ENCODE results near the gene MYO10.
"Not testable (repeated sequence)": the region's sequence is repeated elsewhere in the genome, so short reads cannot be mapped to it uniquely, and the experiment has no call there.

MYO10 gene

GRCh38 chr5:16936150-16936988, at the start of gene MYO10:
MYO10 (minus strand) TSS chr5:16936288; CDS start chr5:16935808, 480 bp downstream.
- DNase-seq (ENCODE audit: low read depth in 2 of 2): peak; percentile 57 to 64

GRCh38 chr5:16985304-16985703, 49.2 kb upstream of the MYO10 start:
- DNase-seq (ENCODE audit: low read depth in 2 of 2): not testable (repeated sequence)

DNA sequence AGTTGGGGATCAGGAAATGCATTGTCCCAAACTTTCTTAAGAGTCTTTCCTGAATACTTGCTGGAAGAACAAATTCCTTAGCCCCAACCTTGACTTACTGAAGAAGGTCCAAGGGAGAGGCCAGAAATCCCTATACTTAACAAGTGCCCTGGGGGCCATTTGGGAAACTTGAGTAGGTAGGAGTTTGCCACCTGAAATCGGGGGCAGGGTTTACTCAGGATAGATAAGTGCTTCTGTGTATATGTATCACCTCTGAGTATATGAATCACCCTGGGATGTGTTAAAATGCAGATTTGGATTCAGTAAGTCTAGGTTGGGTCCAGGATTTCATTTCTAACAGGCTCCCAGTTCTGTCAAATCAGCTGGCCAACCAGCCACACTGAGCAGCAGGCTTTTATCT, 47.9 kb upstream of the MYO10 start:
- DNase-seq (ENCODE audit: low read depth in 2 of 2): no peak

DNA sequence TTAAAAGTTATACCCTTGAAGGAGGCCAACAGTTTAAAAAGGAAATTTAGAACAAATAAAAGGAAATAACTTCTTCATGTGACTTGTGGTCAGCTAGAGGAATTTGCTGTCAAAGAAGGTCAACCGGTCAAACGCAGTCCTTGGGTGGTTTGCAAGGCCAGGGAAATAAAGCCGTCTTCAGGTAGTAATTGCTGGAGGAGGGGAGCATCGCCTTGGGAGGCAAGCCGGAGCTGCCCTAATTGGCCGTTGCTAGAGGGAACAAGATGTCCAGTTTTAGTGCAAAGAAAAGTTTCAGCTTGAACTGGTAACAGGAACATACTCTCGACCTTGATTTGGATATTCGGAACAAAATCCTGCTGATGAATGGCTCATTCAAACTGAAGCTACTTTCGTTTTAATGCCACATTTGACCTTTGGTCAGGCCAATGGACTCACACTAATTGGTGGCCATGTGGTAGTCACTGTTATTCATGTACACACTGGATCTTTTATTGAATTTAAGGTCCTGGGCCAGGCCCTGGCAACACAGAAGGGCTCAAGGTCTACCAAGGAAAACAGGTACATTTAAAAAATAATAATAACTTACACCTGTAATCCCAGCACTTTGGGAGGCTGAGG, 47.0 kb upstream of the MYO10 start:
- no peak for DNase-seq (ENCODE audit: low read depth in 2 of 2)

DNA sequence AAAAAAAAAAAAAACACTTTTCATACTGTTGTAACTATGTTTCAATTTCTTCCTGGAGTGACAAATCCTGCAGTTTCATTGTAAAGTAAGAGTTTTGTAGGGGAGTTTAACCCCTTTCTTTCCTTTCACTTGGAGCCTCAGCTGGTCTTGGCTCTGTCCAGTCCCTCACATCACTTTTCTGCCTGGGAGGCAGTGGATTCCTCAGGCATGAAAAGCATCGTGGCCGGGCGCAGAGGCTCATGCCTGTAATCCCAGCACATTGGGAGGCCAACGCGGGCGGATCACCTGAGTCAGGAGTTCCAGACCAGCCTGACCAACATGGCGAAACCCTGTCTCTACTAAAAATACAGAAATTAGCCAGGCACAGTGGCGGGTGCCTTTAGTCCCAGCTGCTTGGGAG, 45.6 kb upstream of the MYO10 start:
- no peak for DNase-seq (ENCODE audit: low read depth in 2 of 2)

DNA sequence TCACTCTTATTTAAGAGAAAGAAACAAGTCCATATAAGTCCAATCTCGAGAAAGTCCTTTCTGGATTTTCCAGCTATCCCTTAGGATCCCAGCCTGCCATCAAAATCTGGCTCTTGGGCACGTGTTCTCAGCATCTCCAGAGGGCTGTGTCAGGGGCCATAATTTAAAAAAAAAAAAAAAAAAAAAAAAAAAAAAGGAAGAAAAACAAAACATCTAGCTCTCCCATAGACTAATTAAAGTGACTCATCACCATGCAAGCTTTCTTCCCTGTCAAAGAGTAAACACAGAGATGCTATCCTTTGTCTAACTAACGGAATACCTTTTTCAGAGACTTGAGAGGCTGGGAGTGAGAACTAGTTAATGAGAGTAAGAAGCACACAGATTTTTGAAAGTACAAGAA, 44.9 kb upstream of the MYO10 start:
- no peak for DNase-seq (ENCODE audit: low read depth in 2 of 2)

DNA sequence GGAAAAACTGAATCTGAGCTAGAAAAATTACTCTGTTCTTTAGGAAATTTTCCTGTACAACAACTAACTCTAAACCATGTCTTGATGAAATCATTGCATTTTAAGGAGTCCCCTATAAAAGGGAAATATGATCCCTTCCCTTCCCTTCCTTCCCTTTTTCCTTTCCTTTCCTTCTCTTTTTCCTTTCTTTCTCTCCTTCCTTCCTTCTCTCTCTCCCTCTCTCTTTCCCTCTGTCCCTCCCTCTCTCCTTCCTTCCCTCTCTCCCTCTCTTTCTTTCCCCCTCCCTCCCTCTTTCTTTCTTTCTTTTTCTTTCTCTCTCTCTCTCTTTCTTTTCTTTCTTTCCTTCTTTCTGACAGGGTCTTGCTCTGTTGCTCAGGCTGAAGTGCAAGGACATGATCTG, 42.2 kb upstream of the MYO10 start:
- no peak for DNase-seq (ENCODE audit: low read depth in 2 of 2)

GRCh38 chr5:16976625-16977008, 40.5 kb upstream of the MYO10 start:
- no peak for DNase-seq (ENCODE audit: low read depth in 2 of 2)

DNA sequence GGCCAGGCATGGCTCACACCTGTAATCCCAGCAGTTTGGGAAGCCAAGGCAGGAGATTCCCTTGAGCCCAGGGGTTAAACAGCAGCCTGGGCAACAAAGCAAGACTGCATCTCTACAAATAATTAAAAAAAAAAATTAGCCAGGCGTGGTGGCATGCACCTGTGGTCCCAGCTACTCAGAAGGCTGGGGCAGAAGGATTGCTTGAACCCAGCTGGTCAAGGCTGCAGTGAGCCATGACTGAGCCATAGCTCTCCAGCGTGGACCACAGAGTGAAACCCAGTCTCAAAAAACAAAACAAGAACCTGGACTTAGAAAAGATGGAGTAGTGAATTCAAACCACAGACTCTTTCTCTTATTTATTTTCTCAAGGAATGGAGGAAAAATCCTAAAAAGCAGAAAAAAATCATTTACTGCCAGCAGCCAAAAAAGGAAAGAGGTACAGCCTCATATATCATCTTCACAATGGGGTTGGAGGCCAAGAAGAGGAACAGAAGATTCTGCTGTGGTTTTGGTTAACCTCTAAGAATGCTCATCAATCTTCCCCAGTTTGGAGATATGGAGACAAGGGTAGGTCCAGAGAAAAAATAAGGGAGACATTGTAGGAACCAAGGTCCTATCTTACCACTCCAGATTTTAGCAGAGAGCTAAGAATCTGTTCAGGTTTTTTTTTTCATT, 40.0 kb upstream of the MYO10 start:
- DNase-seq (ENCODE audit: low read depth in 2 of 2): peak; percentile 56 to 57

DNA sequence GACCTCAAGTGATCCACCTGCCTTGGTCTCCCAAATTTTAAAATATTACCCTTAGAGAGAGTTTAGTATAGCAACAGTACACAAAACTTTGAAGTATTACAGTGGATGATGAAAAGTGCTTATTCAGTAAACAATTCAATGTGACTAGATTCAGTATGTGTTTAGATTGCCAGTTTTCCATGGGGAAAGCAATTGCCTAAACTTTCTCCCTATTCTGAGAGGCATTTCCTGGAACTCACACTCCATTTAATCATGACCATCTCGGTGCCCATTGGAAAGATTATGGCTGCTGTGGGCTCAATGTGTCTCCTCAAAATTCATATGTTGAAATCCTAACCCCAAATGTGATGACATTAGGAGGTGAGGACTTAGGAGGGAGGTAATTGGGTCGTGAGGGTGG, 38.9 kb upstream of the MYO10 start:
- no peak for DNase-seq (ENCODE audit: low read depth in 2 of 2)

DNA sequence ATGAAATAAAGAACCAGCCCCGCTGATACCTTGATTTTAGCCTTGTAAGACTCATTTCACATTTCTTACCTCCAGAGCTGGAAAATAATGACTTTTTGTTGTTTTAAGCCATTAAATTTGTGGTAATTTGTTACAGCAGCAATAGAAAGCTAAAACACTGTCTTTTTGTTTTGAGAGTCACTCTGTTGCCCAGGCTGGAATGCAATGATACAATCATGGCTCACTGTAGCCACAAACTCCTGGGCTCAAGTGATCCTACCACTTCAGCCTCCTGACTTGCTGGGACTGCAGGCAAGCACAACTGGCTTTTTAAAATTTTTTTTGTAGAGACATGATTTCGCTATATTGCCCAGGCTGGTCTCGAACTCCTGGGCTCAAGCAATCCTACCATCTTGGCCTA, 34.7 kb upstream of the MYO10 start:
- DNase-seq (ENCODE audit: low read depth in 2 of 2): no peak

GRCh38 chr5:16970260-16970659, 34.2 kb upstream of the MYO10 start:
- DNase-seq (ENCODE audit: low read depth in 2 of 2): no peak

DNA sequence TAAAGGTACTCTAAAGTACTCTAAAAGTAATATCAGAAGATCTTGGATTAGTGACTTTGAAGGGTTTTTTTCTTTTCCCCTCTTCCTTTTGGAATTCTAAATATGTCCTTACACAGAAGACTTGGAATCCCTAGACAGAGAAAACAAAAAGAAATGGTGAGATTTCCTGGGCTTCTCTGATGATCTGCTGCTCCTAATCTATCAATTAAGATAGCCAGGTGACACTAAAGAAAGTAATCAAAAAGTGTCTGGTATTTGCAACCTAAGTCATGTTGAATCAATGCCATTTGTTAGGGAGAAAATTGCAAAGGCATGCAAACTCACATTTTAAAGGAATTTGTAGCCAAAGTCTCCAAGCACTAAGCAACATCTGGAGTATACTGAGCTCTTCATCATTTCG, 29.5 kb upstream of the MYO10 start:
- no peak for DNase-seq (ENCODE audit: low read depth in 2 of 2)

- DNase-seq (ENCODE audit: low read depth in 2 of 2): no peak
Observed at GRCh38 chr5:16963821-16964220, 27.7 kb upstream of the MYO10 start.

DNA sequence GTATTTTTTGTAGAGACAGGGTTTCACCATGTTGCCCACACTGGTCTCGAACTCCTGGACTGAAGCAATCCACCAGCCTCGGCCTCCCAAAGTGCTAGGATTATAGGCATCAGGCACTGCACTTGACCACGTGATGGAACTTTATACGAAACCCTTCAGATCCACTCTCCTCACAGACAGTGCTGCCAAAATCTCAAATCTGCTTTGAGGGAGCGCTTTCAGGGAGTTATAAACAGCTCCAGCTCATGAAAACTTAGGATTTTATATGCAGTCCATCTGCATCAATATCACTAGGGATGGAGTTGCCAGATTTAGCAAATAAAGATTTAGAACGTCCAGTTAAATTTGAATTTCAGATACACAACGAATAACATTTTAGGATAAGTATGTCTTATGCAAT, 25.0 kb upstream of the MYO10 start:
- DNase-seq (ENCODE audit: low read depth in 2 of 2): no peak

- DNase-seq (ENCODE audit: low read depth in 2 of 2): peak; percentile 92 to 94
Observed at GRCh38 chr5:16957304-16958196, 21.5 kb upstream of the MYO10 start.

DNA sequence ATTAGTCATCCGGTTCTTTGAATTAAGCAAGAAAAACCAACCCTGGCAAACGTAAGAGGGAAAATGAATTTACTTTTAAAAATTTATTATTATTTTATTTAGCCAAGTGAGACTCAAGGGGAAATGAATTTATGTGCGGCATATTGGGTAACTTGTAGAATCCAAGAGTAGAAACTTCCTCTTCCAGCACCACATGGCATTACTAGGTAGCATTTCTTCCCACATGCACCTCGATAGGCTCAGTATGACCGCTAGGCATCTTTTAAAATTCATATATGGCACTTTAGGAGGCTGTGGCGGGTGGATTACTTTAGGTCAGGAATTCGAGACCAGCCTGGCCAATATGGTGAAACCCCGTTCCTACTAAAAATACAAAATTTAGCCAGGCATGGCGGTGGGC, 17.6 kb upstream of the MYO10 start:
- no peak for DNase-seq (ENCODE audit: low read depth in 2 of 2)

- DNase-seq (ENCODE audit: low read depth in 2 of 2): no peak
Observed at GRCh38 chr5:16952968-16953671, 17.0 kb upstream of the MYO10 start.

- no peak for DNase-seq (ENCODE audit: low read depth in 2 of 2)
Observed at GRCh38 chr5:16946725-16947124, 10.6 kb upstream of the MYO10 start.

DNA sequence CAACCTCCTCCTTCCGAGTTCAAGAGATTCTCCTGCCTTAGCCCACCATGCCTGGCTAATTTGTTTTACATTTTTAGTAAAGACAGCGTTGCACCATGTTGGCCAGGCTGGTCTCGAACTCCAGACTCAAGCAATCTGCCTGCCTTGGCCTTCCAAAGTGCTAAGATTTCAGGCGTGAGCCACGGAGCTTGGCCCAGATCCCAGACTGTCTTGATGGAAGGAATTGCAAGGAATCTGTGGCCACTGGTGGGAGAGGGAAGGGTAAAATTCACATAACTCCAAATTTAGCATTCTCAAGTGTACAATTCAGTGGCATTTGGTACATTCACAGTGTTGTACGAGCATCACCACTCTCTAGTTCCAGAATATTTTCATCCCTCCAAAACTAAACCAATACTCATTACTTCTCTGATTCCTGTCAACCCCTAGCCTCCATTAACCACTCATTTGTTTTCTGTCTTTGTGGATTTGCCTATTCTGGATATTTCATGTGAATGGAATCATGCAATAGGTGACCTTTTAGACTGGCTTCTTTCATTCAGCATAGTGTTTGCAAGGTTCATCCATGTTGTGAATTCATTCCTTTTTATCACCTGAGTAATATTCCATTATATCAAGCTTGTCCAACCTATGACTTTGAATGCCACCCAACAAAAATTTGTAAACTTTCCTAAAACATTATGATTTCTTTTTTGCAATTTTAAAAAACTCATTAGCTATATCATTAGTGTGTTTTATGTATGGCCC, 8.9 kb upstream of the MYO10 start:
- no peak for DNase-seq (ENCODE audit: low read depth in 2 of 2)

Data from fibroblast of skin of left biceps (primary cell).